GM18502 (cell line): ENCODE data around the gene LY6G6F.

Source experiments
- ATAC-seq: cut with Tn5 transposase; IDR thresholded peaks from one replicate; pipeline ENCODE4 v1.9.1; 2021; ENCODE audit warnings: mild to moderate bottlenecking; ENCODE audit not compliant: unreplicated experiment, poor library complexity

Gene LY6G6F

GRCh38 chr6:31676322-31676903, 30.3 kb upstream of the LY6G6F start:
- no peak for ATAC-seq

GRCh38 chr6:31676904-31677303, 29.8 kb upstream of the LY6G6F start:
- ATAC-seq = no peak

GRCh38 chr6:31677955-31678354, 28.7 kb upstream of the LY6G6F start:
- no peak for ATAC-seq

- no peak for ATAC-seq
Measured at GRCh38 chr6:31680226-31681134, 26.2 kb upstream of the LY6G6F start, which contains the start of gene LY6G5C. LY6G5C (minus strand) TSS chr6:31681067; CDS start chr6:31680373, 694 bp downstream.

GRCh38 chr6:31681135-31681671, 25.5 kb upstream of the LY6G6F start:
- ATAC-seq = no peak

GRCh38 chr6:31683591-31683990, 23.1 kb upstream of the LY6G6F start:
- ATAC-seq = no peak

- ATAC-seq = no peak
Measured at GRCh38 chr6:31686483-31686882, 20.2 kb upstream of the LY6G6F start.

GRCh38 chr6:31687321-31687720, 19.3 kb upstream of the LY6G6F start:
- no peak for ATAC-seq

- no peak for ATAC-seq
Measured at GRCh38 chr6:31687860-31688693, 18.6 kb upstream of the LY6G6F start.

GRCh38 chr6:31689249-31690110, 17.2 kb upstream of the LY6G6F start:
- no peak for ATAC-seq

- ATAC-seq = no peak
Measured at GRCh38 chr6:31690231-31691077, 16.2 kb upstream of the LY6G6F start.

- ATAC-seq = no peak
Measured at GRCh38 chr6:31691078-31691463, 15.6 kb upstream of the LY6G6F start.

GRCh38 chr6:31691564-31692108, 15.0 kb upstream of the LY6G6F start:
- ATAC-seq = no peak

GRCh38 chr6:31692353-31692752, 14.3 kb upstream of the LY6G6F start:
- ATAC-seq = no peak

GRCh38 chr6:31692886-31693285, 13.8 kb upstream of the LY6G6F start:
- no peak for ATAC-seq

GRCh38 chr6:31693535-31693934, 13.1 kb upstream of the LY6G6F start:
- no peak for ATAC-seq

GRCh38 chr6:31697555-31697954, 9.1 kb upstream of the LY6G6F start:
- no peak for ATAC-seq

GRCh38 chr6:31700740-31701401, 5.8 kb upstream of the LY6G6F start:
- ATAC-seq = no peak
